ENCODE results near the gene HECTD4. TPM values are rescaled to one million over a fixed set of nuclear protein-coding genes. Genes with fewer than 3 reads are reported as not detected.
A peak's percentile ranks its signal among the peaks of the same experiment; 100 is the strongest.

HECTD4 gene
- total and polyA plus RNA-seq, 7 donors, result 2.1 to 22.8 (median 14.6) TPM

DNA sequence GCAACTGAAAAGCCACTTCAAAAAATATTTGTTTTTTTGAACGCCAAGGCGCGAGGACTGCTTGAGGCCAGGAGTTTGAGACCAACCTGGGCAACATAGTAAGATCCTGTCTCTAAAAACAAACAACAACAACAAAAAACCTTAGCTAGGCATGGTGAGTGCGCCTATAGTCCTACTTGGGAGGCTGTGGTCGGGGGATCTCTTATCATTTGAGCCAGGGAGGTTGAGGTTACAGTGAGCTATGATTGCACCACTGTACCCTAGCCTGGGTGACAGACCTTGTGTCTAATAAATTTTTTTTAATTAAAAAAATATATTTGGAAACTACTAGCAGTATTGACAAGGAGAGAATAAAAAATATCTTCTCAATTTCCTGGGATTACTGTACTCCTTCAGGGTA is 143.8 kb downstream of the HECTD4 start:
- Histone ChIP-seq H3K4me1 (no peaks in the 10 kb centered on the region), H3K36me3 (ENCODE audit: insufficient read depth in 1 of 2, low read depth in 1 of 2) (peaks cover 0 to 100% of the 10 kb centered on the region in 2 donors), H3K27ac (no peak overlapping the region), H3K27me3 (ENCODE audit: insufficient read depth in 3 of 3, low read length in 2 of 3) (no peaks in the 10 kb centered on the region), H3K4me3 (no peak overlapping the region), H3K9me3 (no peaks in the 10 kb centered on the region)
- no peak for DNase-seq
- intact Hi-C loops (cut with DNase I), result loop anchor here (10.0 kb wide), 3 partner anchors 94 to 204 kb away; no protein-coding TSS in a partner anchor
- WGBS, 3 donors, result 92 to 96% (median 95%) methylated on average over 5 of the region's 5 CpGs
- no peak for ATAC-seq
- TF ChIP-seq, protein P1, sequence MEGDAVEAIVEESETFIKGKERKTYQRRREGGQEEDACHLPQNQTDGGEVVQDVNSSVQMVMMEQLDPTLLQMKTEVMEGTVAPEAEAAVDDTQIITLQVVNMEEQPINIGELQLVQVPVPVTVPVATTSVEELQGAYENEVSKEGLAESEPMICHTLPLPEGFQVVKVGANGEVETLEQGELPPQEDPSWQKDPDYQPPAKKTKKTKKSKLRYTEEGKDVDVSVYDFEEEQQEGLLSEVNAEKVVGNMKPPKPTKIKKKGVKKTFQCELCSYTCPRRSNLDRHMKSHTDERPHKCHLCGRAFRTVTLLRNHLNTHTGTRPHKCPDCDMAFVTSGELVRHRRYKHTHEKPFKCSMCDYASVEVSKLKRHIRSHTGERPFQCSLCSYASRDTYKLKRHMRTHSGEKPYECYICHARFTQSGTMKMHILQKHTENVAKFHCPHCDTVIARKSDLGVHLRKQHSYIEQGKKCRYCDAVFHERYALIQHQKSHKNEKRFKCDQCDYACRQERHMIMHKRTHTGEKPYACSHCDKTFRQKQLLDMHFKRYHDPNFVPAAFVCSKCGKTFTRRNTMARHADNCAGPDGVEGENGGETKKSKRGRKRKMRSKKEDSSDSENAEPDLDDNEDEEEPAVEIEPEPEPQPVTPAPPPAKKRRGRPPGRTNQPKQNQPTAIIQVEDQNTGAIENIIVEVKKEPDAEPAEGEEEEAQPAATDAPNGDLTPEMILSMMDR (IDR thresholded peaks at IDR 0.05), result no peak

DNA sequence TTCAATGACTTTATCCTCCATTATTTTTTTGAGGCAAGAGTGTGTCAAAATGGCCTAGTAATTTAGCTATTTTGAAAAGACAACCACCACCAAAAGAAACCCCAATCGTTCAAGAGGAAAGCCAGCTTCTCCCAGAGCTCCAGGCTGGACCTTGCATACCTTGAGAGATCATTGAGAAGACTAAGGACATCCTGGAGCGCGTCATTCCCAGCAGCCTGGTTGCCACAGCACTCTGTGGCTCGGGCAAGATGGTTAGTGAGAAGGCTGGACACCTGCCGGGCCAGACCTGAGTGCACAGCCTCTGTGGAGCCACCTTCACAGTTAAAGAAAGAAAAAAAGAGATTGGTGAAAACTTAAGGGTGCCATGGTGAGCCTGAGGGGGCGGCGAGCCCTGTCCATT is 145.4 kb downstream of the HECTD4 start:
- ATAC-seq (no peak), DNase-seq (no peak)
- no peaks in the 10 kb centered on the region for H3K9me3 ChIP-seq
- H3K27ac ChIP-seq, result no peak overlapping the region
- WGBS, 3 donors, result 92 to 94% (median 94%) methylated on average over 7 of the region's 7 CpGs
- H3K36me3 ChIP-seq (ENCODE audit: insufficient read depth in 1 of 2, low read depth in 1 of 2), result peaks cover 0 to 100% of the 10 kb centered on the region in 2 donors
- no peaks in the 10 kb centered on the region for H3K27me3 ChIP-seq (ENCODE audit: insufficient read depth in 3 of 3, low read length in 2 of 3)
- TF ChIP-seq, protein P1 (IDR thresholded peaks at IDR 0.05), result no peak
- intact Hi-C loops (cut with DNase I), result loop anchor here (10.0 kb wide), 3 partner anchors 92 to 202 kb away; no protein-coding TSS in a partner anchor
- no peaks in the 10 kb centered on the region for H3K4me1 ChIP-seq
- no peak overlapping the region for H3K4me3 ChIP-seq

DNA sequence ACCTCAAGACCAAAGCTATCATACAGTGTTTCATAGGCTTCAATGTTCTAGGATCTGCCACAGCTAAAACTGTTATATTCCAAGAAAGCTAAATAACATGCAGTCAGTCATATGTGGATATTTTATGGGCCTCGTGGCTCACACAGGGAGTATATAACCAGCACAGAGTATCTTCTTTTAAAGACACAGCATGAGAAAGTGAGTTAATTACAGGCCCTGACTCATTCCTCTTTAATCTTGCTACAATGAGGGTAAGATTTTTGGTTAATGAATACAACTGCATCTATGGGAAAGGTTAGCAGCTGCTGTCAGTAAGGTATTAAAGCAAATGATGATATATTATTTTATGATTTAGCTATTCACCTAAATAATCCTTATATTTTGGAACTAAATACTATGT is 145.8 kb downstream of the HECTD4 start:
- peak in 3 of 4 donors; percentile 30 to 51 (median 41) for ATAC-seq
- Histone ChIP-seq H3K9me3 (no peaks in the 10 kb centered on the region), H3K4me1 (no peaks in the 10 kb centered on the region), H3K36me3 (ENCODE audit: insufficient read depth in 1 of 2, low read depth in 1 of 2) (peaks cover 0 to 100% of the 10 kb centered on the region in 2 donors), H3K4me3 (no peak overlapping the region), H3K27ac (no peak overlapping the region), H3K27me3 (ENCODE audit: insufficient read depth in 3 of 3, low read length in 2 of 3) (no peaks in the 10 kb centered on the region)
- intact Hi-C loops (cut with DNase I), result loop anchor here (10.0 kb wide), 3 partner anchors 92 to 202 kb away; no protein-coding TSS in a partner anchor
- TF ChIP-seq, protein P1 (IDR thresholded peaks at IDR 0.05), result no peak
- no peak for DNase-seq
- 55 to 74% (median 74%) methylated on average over 1 of the region's 1 CpG for WGBS, 3 donors

DNA sequence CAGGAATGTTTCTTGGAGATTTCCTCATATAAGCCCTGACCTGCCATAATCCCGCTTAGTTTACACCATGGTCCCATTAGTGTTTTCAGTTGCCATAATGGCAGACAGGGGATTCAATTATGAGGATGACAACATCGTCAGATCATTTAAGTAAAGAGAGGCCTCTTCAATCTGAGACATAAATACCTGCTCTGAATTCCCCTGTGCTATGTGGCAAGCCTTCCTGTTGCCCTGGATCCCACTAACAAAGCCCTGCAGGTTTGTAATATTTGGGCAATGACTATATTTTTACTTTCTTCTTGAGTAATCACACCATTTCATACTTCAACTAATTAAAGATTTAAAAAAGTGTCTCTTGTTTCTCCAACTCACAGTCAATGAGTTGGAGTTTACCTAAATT is 147.9 kb downstream of the HECTD4 start:
- Histone ChIP-seq H3K27me3 (ENCODE audit: insufficient read depth in 3 of 3, low read length in 2 of 3) (no peaks in the 10 kb centered on the region), H3K36me3 (ENCODE audit: insufficient read depth in 1 of 2, low read depth in 1 of 2) (peaks cover 0 to 100% of the 10 kb centered on the region in 2 donors), H3K27ac (no peak overlapping the region), H3K9me3 (no peaks in the 10 kb centered on the region), H3K4me1 (no peaks in the 10 kb centered on the region), H3K4me3 (no peak overlapping the region)
- no peak for ATAC-seq
- 89 to 96% (median 90%) methylated on average over 2 of the region's 2 CpGs for WGBS, 3 donors
- no peak for DNase-seq
- intact Hi-C loops (cut with DNase I), result loop anchor here (10.0 kb wide), 3 partner anchors 90 to 200 kb away; no protein-coding TSS in a partner anchor
- TF ChIP-seq, protein P1 (IDR thresholded peaks at IDR 0.05), result no peak

DNA sequence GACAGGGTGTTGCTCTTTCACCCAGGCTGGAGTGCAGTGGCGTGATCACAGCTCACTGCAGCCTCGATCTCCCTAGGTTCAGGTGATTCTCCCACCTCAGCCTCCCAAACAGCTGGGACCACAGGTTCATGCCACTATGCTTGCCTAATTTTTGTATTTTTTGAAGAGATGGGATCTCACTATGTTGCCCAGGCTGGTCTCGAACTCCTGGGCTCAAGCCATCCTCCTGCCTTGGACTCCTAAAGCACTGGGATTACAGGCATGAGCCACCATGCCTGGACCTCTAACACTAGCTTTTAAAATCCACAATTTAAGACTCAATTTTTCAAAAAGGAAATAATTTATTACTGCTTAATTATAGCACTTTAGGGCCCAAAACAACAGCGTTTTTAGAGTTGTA is 149.0 kb downstream of the HECTD4 start:
- Histone ChIP-seq H3K27me3 (ENCODE audit: insufficient read depth in 3 of 3, low read length in 2 of 3) (no peaks in the 10 kb centered on the region), H3K4me3 (no peak overlapping the region), H3K9me3 (no peaks in the 10 kb centered on the region), H3K36me3 (ENCODE audit: insufficient read depth in 1 of 2, low read depth in 1 of 2) (peaks cover 0 to 100% of the 10 kb centered on the region in 2 donors), H3K27ac (no peak overlapping the region), H3K4me1 (no peaks in the 10 kb centered on the region)
- ATAC-seq (no peak), DNase-seq (no peak)
- intact Hi-C loops (cut with DNase I), result loop anchor here (10.0 kb wide), 3 partner anchors 88 to 198 kb away; no protein-coding TSS in a partner anchor
- WGBS, 3 donors, result 93 to 96% (median 96%) methylated on average over 4 of the region's 4 CpGs
- TF ChIP-seq, protein P1 (IDR thresholded peaks at IDR 0.05), result no peak

Data from psoas muscle (tissue), 8 donors.